GM12873 (cell line): ENCODE results near the gene IKBKE.
A peak's percentile ranks its signal among the peaks of the same experiment; 100 is the strongest.

Experiments used
- CTCF ChIP-seq: IDR thresholded peaks from 2 replicates; pipeline ENCODE4 v1.5.1; 2012; ENCODE audit warnings: low read depth, mild to moderate bottlenecking, moderate library complexity, low read length, control low read depth; ENCODE audit not compliant: insufficient read depth; ENCODE audit errors: missing control alignments

Gene IKBKE

GRCh38 chr1:206482611-206483010, 12.3 kb downstream of the IKBKE start:
- no peak for TF ChIP-seq CTCF

GRCh38 chr1:206484901-206485300, 14.6 kb downstream of the IKBKE start:
- no peak for TF ChIP-seq CTCF

DNA sequence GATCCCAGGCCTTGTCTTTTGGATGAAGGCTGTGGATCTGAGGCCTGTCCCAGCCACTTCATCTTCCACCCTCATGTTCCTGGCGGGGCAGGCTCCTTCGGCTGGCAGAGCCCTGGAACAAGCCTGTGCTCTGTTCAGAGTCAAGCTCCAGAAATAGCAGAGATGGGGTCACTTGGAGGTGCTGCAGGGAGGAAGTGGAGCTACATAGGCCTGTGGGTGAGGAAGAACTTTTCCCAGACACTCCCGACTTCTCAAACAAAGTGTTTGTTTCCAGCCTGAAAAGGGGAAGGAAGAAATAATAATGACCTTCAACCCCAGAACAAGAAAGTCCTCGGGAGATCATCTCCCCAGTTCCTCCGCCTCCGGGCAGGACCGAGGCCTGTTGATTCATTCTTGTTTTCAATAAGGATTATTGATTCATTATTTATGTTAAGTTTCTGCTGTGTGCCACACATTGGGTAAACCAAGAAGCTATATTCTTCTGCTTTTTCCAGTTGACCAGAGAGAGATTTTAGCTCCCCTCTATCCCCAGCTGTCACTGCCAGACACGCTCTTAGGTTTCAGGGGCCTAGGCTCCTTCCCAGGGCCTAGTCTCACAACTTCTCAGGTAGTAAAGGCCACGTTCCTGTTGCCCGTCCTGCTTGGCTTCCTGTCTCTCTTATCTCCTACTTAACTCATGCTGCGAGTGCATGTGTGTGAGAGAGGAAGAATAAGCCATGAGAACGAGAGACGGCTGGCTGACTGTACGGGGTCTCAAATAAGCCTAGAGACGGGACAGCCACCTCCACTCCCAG, 16.9 kb downstream of the IKBKE start:
- no peak for TF ChIP-seq CTCF

GRCh38 chr1:206487970-206488369, 17.7 kb downstream of the IKBKE start:
- no peak for TF ChIP-seq CTCF

GRCh38 chr1:206488466-206488865, 18.2 kb downstream of the IKBKE start:
- TF ChIP-seq CTCF, result no peak

- TF ChIP-seq CTCF, result peak; percentile 98
Measured at GRCh38 chr1:206489980-206490770, 19.9 kb downstream of the IKBKE start.

- no peak for TF ChIP-seq CTCF
Measured at GRCh38 chr1:206490771-206491405, 20.6 kb downstream of the IKBKE start.
